Astrocyte of the hippocampus (primary cell): ENCODE results near the gene THEM5.

Experiments
- DNase-seq: peaks from one replicate; pipeline ENCODE4 v3.0.0; 2011; ENCODE audit warnings: low read depth, low spot score

THEM5 gene

DNA sequence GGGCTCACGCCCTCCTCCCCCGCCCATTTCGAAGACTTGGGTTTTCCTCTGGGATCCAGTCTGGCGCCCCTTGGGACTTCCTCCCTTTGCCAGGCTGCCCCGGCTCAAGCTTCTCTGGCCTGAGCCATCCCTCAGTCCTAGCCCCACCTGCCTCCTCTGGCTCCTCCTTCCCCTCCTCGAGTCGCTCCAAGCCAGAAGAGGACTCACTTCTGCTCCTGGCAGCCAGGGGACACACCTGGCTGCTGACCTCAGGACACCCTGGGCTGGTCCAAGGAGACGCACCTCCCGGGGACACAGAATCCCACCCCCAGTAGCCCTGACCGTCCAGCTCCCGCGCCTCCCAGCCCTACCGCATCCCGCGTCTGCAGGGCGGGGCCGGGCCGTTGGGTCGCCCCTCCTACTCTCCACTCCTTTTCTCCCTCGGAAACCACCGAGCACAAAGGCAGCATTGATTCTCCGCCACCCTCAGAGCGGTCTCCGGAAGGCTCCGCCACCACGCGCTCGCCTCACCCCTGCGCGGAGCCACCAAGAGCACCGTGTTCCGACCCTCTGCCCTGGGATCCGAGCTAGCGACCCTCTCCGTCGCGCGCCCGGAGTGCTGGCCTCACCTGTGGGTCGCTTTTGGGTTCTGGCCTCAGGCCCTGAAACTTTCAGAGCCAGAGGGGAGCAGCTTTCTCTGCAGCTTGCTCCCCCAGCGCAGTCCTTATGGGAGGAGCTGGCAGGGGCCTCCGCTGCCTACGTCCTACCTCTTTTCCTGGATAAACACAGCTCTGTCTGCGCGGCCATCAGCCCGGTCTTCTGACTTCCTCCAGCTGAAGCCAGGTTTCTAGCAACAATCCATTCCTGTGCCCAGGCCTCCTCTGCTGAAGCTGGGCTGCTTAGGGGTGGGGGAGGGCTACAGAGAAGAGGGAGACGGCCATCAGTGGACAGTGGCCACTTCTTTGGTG, 13.8 kb downstream of the THEM5 start, which contains the start of gene C2CD4D:
Gene C2CD4D (minus strand): TSS at position 364 of the 947 bp plus-strand sequence. CDS start 831 bp downstream, outside the sequence.
- DNase-seq = peak; percentile 72

DNA sequence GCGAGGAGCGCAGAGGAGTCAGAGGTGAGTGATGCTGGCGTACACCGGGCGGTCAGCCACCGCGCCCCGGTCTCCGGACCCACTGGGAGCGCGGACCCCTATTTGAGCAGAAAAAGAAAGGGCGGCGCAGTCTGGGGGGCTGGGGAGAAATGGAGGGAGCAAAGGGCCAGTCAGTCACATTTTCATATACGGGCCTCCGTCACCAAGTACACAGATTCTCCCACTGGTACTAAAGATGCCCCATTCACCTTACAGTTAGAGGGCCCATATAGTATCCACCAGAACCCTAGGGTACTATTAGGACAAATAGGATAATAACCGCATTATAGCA, 14.5 kb downstream of the THEM5 start:
- no peak for DNase-seq

DNA sequence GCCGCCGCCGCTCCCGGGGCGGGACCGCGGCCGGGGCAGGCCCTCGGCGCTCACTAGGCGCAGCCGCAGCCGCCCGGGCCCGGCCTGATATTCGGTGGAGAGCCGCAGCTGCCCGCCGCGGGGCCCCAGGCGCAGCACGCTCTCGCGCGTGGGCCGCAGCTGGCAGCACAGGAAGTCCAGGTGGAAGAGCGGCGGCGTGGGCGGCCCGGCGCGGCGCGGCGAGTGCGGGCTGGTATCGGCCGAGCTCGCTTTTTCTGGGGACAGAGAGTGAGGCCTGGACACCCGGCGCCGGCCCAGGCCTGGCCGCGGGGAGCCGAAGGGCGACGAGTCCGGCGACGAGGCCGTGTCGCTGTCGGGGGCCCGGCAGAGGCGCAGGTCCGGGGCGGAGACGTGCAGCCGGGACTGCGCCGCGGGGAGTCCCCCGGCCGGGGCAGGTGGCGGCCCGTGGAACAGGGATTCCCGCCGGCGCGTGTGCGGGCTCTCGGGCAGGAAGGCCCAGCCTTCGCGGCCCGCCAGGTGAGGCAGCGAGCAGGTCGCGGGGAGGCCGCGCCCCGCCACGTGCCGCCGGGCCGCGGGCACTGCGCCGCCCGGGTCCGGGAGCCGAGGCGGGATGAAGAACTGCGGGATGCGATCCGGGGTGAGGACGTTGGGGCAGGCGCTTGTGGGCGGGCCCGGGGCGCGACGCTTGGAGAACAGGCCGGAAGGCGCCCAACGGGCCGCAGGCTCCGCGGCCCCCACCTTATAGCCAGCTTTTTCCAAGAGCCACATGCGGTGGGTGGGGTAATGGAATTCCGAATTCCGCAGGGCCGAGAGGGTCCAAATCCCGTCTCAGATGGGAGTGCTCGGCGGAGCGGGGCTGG, 15.1 kb downstream of the THEM5 start:
- peak; percentile 50 for DNase-seq

DNA sequence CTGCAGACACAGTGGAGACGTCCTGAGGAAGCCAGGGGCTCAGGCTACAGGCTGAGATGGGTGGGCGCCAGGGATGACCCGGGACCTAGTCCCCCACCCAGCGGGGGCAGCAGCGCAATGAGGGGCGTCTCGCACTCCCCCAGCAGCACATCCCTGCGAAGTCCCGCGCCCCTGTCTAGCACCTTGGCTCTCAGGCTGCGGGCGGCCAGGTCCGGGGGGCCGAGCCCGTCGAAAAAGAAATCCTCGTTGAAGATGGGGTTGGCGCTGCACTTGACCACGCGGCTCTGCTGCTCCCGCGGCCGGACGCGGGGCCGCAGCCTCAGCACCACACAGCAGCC, 15.7 kb downstream of the THEM5 start:
- no peak for DNase-seq

DNA sequence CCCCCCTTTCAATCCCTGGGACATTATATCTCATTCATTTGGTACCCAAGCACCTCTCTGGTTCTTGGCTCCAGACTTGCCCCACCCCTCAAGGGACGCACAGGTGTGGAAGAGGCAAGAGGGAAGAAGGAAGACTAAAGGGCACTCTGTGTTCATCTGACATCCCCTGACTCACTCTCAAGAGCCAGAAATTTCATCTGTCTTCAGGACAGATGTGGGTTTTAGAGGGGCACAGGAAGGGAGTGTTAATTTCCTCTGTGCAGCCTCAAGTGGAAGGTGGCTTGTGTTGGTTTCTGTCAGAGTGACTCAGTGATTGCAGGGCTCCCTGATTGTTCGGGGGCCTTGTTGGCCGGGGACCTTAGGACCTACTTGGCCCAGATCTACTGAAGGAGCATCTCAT, 16.3 kb downstream of the THEM5 start:
- no peak for DNase-seq

GRCh38 chr1:151835596-151835995, 17.9 kb downstream of the THEM5 start:
- DNase-seq = no peak

DNA sequence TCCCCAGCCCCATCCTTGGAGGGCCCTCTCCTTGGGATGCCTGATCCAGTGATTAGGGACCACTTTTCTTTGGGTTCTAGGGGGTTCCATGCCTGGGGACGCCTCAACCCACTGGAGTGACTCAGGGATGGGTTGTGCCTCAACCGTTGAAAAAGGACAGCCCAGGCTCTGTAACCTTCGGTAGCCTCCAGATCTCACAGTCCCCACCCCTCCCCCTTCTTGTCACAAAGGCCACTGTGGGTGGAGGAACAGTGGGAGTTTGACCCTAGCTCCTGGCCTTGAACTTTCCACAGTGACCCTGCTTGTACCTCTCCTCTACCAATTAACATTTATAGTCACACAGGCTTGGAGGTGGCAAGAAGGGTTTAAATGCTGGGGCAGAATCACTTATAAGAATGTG, 19.3 kb downstream of the THEM5 start:
- no peak for DNase-seq

GRCh38 chr1:151833172-151833900, 20.2 kb downstream of the THEM5 start:
- DNase-seq = no peak

- peak; percentile 64 for DNase-seq
Observed at GRCh38 chr1:151832318-151832980, 21.1 kb downstream of the THEM5 start.

- no peak for DNase-seq
Observed at GRCh38 chr1:151831605-151832004, 21.9 kb downstream of the THEM5 start, which contains the start of gene RORC. RORC (minus strand) TSS chr1:151831802; CDS start chr1:151831764, 38 bp downstream.

DNA sequence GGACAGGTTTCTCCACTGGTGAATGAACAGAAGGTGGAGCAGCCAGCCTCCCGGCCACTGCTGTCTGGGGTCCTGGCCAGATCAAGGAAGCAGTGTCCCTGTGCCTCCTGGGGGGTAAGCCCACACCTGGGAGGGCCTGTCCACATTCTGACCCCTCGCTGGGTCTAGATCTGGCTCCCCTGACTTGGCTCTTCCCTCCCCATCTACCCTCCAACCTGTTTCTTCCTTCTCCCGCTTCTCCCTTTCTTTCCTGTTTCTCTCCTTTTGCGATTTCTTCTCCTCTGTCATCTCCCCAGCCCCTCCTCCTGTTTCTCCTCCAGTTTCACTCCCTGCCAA, 22.3 kb downstream of the THEM5 start:
- DNase-seq = no peak

DNA sequence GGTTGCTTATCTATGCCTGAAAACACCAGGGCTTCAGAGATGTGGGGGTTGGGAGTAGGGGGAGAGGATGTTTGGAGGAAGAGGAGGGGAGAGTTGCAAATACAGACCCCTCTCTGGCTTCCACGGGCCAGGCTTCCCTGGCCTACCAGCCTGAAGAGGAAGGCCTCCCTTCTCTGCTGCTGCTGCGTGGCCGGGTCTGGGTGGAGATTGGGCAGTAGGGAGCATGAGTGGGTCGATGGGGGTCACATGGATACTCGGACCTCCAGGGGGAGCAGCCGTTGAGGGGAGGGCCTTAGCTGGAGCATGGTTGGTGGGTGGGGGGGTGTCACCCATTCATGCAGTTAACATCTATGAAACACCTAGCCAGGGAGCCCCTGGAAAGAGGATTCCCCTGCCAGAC, 23.5 kb downstream of the THEM5 start:
- DNase-seq = no peak

DNA sequence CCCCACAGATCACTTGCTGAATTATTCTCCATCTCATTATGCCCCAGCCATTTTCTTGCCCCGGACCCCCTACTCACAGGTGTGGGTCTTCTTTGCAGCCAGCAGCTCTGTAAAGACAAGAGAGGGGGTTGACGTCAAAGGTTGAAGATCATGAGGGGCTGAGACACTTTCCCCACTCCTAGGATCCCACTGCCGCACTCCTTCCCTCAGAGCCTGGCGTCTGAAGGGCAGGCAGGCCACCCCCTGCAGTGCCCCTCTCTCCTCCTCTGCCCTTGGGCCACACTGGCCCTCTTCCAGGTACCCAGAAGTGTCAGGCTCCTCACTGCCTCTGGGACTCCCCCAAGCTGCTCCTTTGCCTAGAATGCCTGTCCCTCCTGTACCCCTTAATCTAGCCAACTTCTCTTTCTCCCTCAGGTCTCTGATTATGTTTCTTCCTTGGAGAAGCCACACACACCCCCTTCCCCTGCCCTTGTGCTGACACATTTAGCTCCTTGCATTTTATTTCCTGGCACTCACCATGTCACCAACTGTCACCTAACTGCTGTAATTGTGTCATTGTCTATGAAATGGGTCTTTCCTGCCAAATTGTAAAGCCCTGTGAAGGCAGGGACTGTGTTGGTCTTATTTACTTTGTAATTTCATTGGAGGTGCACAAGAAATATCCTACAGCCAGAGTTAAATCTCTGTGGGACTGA, 24.0 kb downstream of the THEM5 start:
- DNase-seq = no peak

DNA sequence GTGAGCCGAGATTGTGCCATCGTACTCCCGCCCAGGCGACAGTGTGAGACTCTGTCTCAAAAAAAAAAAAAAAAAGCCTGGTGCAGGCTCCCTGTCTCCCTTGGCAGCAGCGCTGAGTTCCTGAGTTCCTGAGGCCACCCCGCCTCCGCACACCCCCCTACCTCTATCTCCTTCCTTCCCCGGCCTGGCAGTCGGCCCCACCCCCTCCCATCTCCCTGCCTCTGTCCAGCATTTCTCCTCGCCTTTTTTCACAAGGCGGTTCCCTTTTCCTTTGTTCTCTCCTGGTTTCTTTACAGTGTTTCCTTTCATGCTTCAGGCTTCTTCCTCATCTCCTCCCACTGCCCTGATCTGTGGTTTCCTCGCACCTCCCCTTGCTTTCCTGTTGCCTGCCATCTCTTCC, 24.6 kb downstream of the THEM5 start:
- peak; percentile 75 for DNase-seq

- no peak for DNase-seq
Observed at GRCh38 chr1:151827853-151828252, 25.7 kb downstream of the THEM5 start.

DNA sequence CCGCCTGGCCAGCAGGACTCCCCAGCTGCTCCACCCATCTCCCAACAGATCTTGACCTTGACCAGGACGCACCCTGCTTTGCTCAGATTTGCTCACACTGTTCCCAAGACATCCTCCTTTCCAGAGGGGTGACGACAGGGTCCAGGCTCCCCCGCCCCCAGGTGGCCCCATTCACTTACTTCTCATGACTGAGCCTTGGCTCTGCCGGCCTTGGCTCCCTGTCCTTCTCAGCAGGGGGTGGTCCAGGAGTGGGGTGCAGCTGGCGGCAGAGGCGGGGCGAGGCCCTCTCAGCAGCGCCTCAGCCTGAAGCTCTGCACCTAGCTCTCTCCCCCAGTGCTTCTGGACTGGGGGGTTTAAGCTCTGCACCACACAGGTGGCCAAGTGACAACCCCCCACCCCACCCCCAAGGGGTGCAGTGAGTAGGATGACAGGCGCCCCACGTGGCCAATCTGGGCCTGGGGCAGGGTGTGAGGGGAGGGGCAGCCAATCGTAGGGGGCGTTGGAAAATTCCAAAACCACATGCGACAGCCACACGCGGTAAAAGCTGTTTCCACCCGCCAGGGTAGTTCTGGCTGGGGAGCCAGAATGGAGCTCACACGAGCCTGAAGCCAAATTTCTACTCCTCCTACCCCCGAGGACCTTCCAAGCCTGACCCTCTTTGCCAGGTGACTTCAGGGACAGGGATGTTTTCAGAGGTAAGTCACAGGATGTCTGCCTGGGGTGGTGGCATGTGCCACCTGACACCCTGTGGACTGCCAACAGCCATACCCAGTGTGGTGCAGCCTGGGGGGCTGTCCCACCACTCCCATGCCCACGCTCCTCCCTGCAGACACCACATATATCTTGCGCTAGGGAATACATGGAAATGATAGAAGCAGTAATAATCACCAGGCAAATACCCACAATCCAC, 27.5 kb downstream of the THEM5 start:
- DNase-seq = no peak

DNA sequence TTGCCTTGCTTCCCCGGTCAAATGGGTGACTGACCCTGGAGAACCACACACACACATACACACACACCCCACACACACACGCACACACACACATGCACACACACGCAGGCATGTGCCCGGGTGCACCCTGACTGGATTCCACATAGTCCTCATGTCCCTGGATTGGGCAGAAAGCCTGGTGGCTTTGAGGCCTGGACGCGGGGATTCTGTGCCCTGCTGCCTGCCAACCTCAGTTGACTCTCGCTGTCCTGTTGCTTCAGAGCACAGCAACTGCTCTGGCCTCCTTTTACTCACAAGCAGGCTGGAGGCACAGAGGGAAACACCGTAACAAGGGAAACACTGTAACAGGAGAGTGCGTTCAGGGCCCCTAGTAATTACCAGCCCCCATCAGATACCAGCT, 28.3 kb downstream of the THEM5 start:
- DNase-seq = no peak

DNA sequence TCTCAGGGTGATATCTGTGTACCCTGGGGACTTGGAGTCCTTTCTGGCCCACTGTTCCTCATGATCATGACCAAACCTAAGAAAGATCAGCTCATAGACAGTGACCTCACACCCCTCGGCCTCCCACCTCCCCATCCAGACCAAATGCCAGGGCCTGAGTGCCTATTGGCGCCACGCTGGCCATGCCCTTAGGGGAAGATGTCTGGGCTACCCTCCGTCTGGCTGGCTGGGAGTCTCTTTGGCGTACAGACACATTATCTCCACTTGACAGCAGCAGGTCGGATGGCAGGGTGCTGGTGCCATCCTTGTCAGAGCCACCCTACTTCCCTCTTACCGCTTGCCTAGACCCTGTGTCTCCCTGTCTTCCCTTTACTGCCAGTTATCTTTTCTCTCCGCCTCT, 30.3 kb downstream of the THEM5 start:
- DNase-seq = no peak

GRCh38 chr1:151822404-151822803, 31.1 kb downstream of the THEM5 start:
- no peak for DNase-seq

- no peak for DNase-seq
Observed at GRCh38 chr1:151820940-151821339, 32.6 kb downstream of the THEM5 start.
